Measurements from ENCODE around the gene COP1. TPM values are rescaled to one million over a fixed set of nuclear protein-coding genes. Genes with fewer than 3 reads are reported as not detected.
A peak's percentile ranks its signal among the peaks of the same experiment; 100 is the strongest.

COP1 gene
- total and polyA plus RNA-seq, 2 of the 8 experiments (the other 6 are each of a cell fraction or from before 2014, with no cell fraction given), result 26.2 to 44.9 TPM

- H3K27ac ChIP-seq (ENCODE audit: low read depth, low read length), result no peak overlapping the region
- H4K5ac ChIP-seq (ENCODE audit: insufficient read length, low read depth, low read length), result no peak overlapping the region
- H3K27me3 ChIP-seq (replicated peaks in 1 of 4; ENCODE audit: control insufficient read depth in 3 of 4, extremely low read depth in 1 of 4, insufficient read depth in 3 of 4, low read length in 3 of 4), result no peaks in the 10 kb centered on the region
- peaks cover 0 to 7% (median 3%) of the 10 kb centered on the region in 4 experiments; a peak in 2 of 7 replicates for H3K4me1 ChIP-seq (replicated peaks in 1 of 4; ENCODE audit: control insufficient read depth in 3 of 4, insufficient read depth in 4 of 4, low read length in 3 of 4)
- no peaks in the 10 kb centered on the region for H4K20me1 ChIP-seq (replicated peaks in 1 of 2; ENCODE audit: control insufficient read depth in 1 of 2, insufficient read depth in 2 of 2, low read length in 2 of 2)
- H3K14ac ChIP-seq (ENCODE audit: insufficient read length), result no peak overlapping the region
- POLR2A ChIA-PET (ENCODE audit: partially characterized antibody), result no interaction called here
- H3K4me2 ChIP-seq (ENCODE audit: insufficient read depth in 1 of 2, low read depth in 2 of 2, low read length in 2 of 2), result peak overlapping the region in 1 of 2 experiments; percentile 43; a peak in 1 of 4 replicates
- H2BK120ac ChIP-seq (replicated peaks; ENCODE audit: low read depth, low read length), result no peak overlapping the region
- no peak overlapping the region; the same call in 1 of the 2 replicates for H2BK12ac ChIP-seq (ENCODE audit: low read depth, low read length)
- WGBS, 2 experiments (ENCODE audit: extremely low coverage in 1 of 2, insufficient coverage in 1 of 2, insufficient read length in 1 of 2, insufficient replicate concordance in 2 of 2, low coverage in 1 of 2, low lambda C conversion rate in 2 of 2, missing lambda C conversion rate in 1 of 2), result 63% methylated on average over 3 of the region's 3 CpGs; no CpG with 5 or more reads in 1 of the 2 experiments
- H3K18ac ChIP-seq (ENCODE audit: extremely low read depth, low read length), result peak overlapping the region; percentile 15; the same call in 1 of the 2 replicates
- H3K4ac ChIP-seq (replicated peaks; ENCODE audit: insufficient read length, low read depth, low read length), result no peak overlapping the region
- FAIRE-seq, result no peak
- no peak overlapping the region for H4K8ac ChIP-seq (ENCODE audit: extremely low read depth, insufficient read depth, low read length)
- no peaks in the 10 kb centered on the region for H3K79me2 ChIP-seq (ENCODE audit: control insufficient read depth in 1 of 2, insufficient read depth in 2 of 2, low read length in 2 of 2)
- H3K79me1 ChIP-seq (ENCODE audit: low read depth, low read length), result no peaks in the 10 kb centered on the region
- H3K4me3 ChIP-seq (ENCODE audit: extremely low read depth in 1 of 4, insufficient read depth in 2 of 4, low read depth in 3 of 4, low read length in 4 of 4), result no peak overlapping the region
- no peak overlapping the region for H3K56ac ChIP-seq (replicated peaks; ENCODE audit: insufficient read length, low read depth, low read length)
- H3K9ac ChIP-seq (replicated peaks in 1 of 4; ENCODE audit: extremely low read depth in 1 of 4, low read depth in 3 of 4, low read length in 3 of 4), result no peak overlapping the region
- H3K36me3 ChIP-seq (ENCODE audit: control insufficient read depth in 2 of 4, insufficient read depth in 4 of 4, low read length in 3 of 4), result peaks cover 0 to 2% (median 0%) of the 10 kb centered on the region in 4 experiments; a peak in 2 of 8 replicates
- no peak for DNase-seq (ENCODE audit: low read depth in 1 of 2, low spot score in 2 of 2)
- no peak overlapping the region for H2AK5ac ChIP-seq (ENCODE audit: low read depth, low read length)
- no peaks in the 10 kb centered on the region for H3K23me2 ChIP-seq (ENCODE audit: low read depth, low read length)
- H2BK5ac ChIP-seq (ENCODE audit: low read depth, low read length), result no peak overlapping the region
- H2AFZ ChIP-seq (ENCODE audit: low read length), result no peak overlapping the region
- no peak overlapping the region for H2BK15ac ChIP-seq (ENCODE audit: low read length)
- no peak overlapping the region for H3K23ac ChIP-seq (ENCODE audit: insufficient read length)
- H4K91ac ChIP-seq (replicated peaks; ENCODE audit: insufficient read length, low read length), result no peak overlapping the region
- CTCF ChIA-PET (ENCODE audit: partially characterized antibody), result interaction anchor here (0.9 to 2.7 kb wide), 7 partner anchors 9 to 562 kb away, joined by 3 to 14 read pairs (median 4); no protein-coding TSS in a partner anchor
- no peaks in the 10 kb centered on the region for H3K9me3 ChIP-seq (ENCODE audit: insufficient read depth in 2 of 2, low read depth in 1 of 2, low read length in 1 of 2)
- no peak overlapping the region for H2BK20ac ChIP-seq (ENCODE audit: low read length)
- TF ChIP-seq ASH2L (IDR thresholded peaks at IDR 0.05; ENCODE audit: low read length) (no peak), BCL11A (IDR thresholded peaks at IDR 0.05; ENCODE audit: low read depth in 2 of 2, low read length in 2 of 2) (no peak), CHD1 (IDR thresholded peaks at IDR 0.05; ENCODE audit: low read depth, low read length) (no peak), POLR2A (IDR thresholded peaks at IDR 0.05; ENCODE audit: control extremely low read depth in 1 of 2, low read depth in 2 of 2, low read length in 2 of 2) (no peak), EGR1 (IDR thresholded peaks at IDR 0.05; ENCODE audit: borderline replicate concordance, low read depth, low read length) (no peak), JUND (IDR thresholded peaks at IDR 0.05; ENCODE audit: low read length) (no peak), YY1 (IDR thresholded peaks at IDR 0.05; ENCODE audit: low read depth, low read length) (no peak), SIRT6 (IDR thresholded peaks at IDR 0.05; ENCODE audit: low read length) (no peak)
Measured at GRCh38 chr1:175935566-175936115, 271.4 kb downstream of the COP1 start.
